Measurements from ENCODE around the gene SDHAF4. TPM values are rescaled to one million over a fixed set of nuclear protein-coding genes. Genes with fewer than 3 reads are reported as not detected.
A peak's percentile ranks its signal among the peaks of the same experiment; 100 is the strongest.

Gene SDHAF4
- total and polyA plus RNA-seq, 8 donors, result 2.9 to 10.2 (median 4.3) TPM

GRCh38 chr6:70527071-70527737 lies 39.5 kb upstream of the SDHAF4 start:
- no peak overlapping the region for H3K27ac ChIP-seq
- H3K36me3 ChIP-seq, result peaks cover 0 to 6% (median 0%) of the 10 kb centered on the region in 3 donors
- no peaks in the 10 kb centered on the region for H3K27me3 ChIP-seq
- WGBS, 2 donors, result 89 to 95% methylated on average over 5 of the region's 5 CpGs
- no peaks in the 10 kb centered on the region for H3K9me3 ChIP-seq
- DNase-seq (no peak), ATAC-seq (no peak), FAIRE-seq (no peak)
- no peaks in the 10 kb centered on the region for H3K4me1 ChIP-seq
- intact Hi-C loops (cut with DNase I), result no loop called here
- TF ChIP-seq CTCF (IDR thresholded peaks at IDR 0.05), result no peak
- H3K4me3 ChIP-seq, result no peak overlapping the region

- DNase-seq, result no peak
- no peak for ATAC-seq
- TF ChIP-seq CTCF (IDR thresholded peaks at IDR 0.05), result no peak
- Histone ChIP-seq H3K27ac (no peak overlapping the region), H3K4me1 (no peaks in the 10 kb centered on the region), H3K27me3 (no peaks in the 10 kb centered on the region), H3K9me3 (no peaks in the 10 kb centered on the region), H3K36me3 (peaks cover 0 to 6% (median 0%) of the 10 kb centered on the region in 3 donors), H3K4me3 (no peak overlapping the region)
- peak; percentile 64 for FAIRE-seq
- WGBS, 2 donors, result 95 to 97% methylated on average over 2 of the region's 2 CpGs
- intact Hi-C loops (cut with DNase I), result no loop called here
These were observed 36.7 kb upstream of the SDHAF4 start for GRCh38 chr6:70530023-70530422.

- intact Hi-C loops (cut with DNase I), result no loop called here
These were observed 35.6 kb upstream of the SDHAF4 start for GRCh38 chr6:70531133-70531532.

GRCh38 chr6:70537266-70537665 lies 29.5 kb upstream of the SDHAF4 start:
- TF ChIP-seq CTCF (IDR thresholded peaks at IDR 0.05), result no peak
- Histone ChIP-seq H3K4me1 (no peaks in the 10 kb centered on the region), H3K9me3 (no peaks in the 10 kb centered on the region), H3K27ac (no peak overlapping the region), H3K36me3 (no peaks in the 10 kb centered on the region), H3K27me3 (no peaks in the 10 kb centered on the region), H3K4me3 (no peak overlapping the region)
- WGBS, 2 donors, result 89 to 90% methylated on average over 1 of the region's 1 CpG
- intact Hi-C loops (cut with DNase I), result no loop called here
- no peak for DNase-seq
- FAIRE-seq, result no peak
- no peak for ATAC-seq

More at GRCh38 chr6:70531133-70531532, 35.6 kb upstream of the SDHAF4 start:
- H3K9me3 ChIP-seq, result no peaks in the 10 kb centered on the region
- H3K27me3 ChIP-seq, result no peaks in the 10 kb centered on the region
- no peak for DNase-seq
- H3K27ac ChIP-seq, result no peak overlapping the region
- no peak for FAIRE-seq
- peaks cover 0 to 6% (median 0%) of the 10 kb centered on the region in 3 donors for H3K36me3 ChIP-seq
- 95% methylated on average over 1 of the region's 1 CpG for WGBS, 2 donors
- TF ChIP-seq CTCF (IDR thresholded peaks at IDR 0.05), result no peak
- no peaks in the 10 kb centered on the region for H3K4me1 ChIP-seq
- no peak overlapping the region for H3K4me3 ChIP-seq
- no peak for ATAC-seq

GRCh38 chr6:70538376-70538775 lies 28.4 kb upstream of the SDHAF4 start:
- WGBS, 2 donors, result 88 to 98% methylated on average over 1 of the region's 1 CpG
- Histone ChIP-seq H3K9me3 (no peaks in the 10 kb centered on the region), H3K27ac (no peak overlapping the region), H3K4me1 (no peaks in the 10 kb centered on the region), H3K27me3 (no peaks in the 10 kb centered on the region), H3K4me3 (no peak overlapping the region), H3K36me3 (no peaks in the 10 kb centered on the region)
- ATAC-seq (no peak), FAIRE-seq (peak; percentile 13), DNase-seq (no peak)
- TF ChIP-seq CTCF (IDR thresholded peaks at IDR 0.05), result no peak
- intact Hi-C loops (cut with DNase I), result no loop called here

All from pancreas (tissue), 10 donors.